ENCODE data around the gene TMEM245.
"Not testable (repeated sequence)": the region's sequence is repeated elsewhere in the genome, so short reads cannot be mapped to it uniquely, and the experiment has no call there.

Gene TMEM245

DNA sequence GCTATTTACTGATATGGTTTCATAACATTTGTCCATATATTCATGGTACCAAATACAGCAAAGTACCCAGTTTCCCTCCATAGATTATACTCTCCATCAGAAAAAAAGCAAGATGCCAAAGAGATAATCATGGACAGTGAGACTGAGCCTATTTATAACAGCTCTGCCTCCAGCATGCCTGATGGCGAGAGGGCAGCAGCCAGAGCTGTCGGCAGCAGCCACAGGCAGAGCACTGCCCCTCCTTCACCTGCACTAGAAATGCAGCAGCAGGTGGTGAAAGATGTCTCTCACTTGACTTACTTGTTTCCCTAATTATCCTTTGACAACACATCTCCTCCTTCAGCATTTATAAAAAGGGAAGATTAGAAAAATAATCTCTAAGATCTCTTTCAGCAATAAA is 138.9 kb downstream of the TMEM245 start:
- DNase-seq, result no peak

DNA sequence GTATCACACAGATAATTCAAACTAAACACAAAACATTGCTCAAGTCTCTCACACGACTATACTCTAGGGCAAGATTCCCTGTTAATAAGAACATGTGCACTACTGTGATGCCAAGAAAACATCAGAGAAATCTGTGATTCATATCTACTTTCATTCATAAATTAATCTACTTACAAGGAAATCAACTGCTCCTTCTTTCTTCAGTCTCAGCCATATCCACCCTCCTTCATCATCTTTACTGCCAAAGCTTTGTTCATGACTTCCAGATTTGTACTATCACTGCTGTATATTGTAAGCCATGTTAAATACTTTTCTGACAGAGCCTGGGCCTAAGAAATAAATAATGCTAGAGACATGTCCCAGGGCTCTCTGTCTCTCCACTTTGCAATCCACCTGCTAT is 141.5 kb downstream of the TMEM245 start:
- DNase-seq, result no peak

DNA sequence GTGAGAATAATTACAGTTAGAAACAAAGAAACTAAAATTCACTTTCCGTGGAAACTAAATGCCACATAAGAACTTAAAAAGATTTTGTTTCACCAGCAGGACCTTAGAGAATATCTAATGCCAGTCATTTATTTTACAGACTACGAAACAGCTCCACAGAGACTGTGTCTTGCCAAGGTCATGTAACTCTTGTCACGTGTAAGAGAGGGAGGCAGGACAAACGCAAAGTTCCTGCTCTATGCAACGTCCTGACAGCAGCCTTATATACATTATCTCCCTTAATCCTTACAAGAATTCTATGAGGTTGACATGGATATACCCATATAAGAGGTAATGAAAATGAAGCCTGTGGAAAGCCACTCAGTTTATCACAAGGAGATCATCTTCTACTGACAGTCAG is 145.9 kb downstream of the TMEM245 start:
- DNase-seq, result no peak

DNA sequence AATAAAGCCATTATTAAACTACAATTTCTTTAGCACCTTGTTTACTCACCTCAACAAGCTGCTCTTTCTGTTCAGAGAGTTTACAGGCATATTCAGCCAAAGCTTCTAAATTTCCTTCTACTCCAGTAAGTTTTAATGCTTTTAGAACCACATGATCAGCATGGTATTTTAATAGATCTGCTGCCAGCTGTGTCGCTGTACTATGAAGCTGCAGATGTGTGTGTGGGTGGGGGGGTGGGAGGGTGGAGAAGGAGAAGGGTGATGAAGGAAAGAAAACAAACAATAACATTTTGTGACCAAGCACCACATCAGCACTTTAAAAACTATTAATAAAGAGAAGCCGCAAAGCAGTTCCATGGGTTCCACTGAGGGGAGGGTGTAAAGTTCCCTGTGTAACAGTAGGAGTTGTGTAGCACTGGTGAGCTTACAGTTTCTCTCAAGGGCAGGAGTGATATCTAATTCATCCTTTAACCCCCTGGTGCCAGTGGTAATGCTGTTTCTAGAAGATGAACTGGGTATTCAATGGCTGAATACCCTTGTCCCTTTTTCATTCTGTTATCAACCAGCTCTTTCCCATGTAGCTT is 147.0 kb downstream of the TMEM245 start:
- no peak for DNase-seq

DNA sequence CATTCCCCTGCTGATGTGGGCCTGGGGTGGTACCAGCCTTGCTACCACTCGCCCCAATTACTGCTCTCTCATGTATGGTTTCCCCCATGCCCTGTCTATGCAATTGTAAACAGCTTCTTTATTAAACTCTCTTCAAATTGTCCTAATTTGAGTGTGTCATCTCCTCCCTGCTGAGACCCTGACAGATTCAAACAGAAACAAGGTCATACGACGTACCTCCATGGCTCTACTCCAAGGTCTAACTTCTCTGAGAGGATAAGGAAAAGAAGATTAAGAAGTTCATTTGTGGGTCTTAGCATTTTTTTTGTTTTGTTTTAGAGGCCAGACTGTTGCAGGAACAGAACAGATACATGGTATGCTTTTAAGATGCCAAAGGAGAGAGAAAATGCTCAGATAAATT is 147.6 kb downstream of the TMEM245 start:
- peak; percentile 19 for DNase-seq

DNA sequence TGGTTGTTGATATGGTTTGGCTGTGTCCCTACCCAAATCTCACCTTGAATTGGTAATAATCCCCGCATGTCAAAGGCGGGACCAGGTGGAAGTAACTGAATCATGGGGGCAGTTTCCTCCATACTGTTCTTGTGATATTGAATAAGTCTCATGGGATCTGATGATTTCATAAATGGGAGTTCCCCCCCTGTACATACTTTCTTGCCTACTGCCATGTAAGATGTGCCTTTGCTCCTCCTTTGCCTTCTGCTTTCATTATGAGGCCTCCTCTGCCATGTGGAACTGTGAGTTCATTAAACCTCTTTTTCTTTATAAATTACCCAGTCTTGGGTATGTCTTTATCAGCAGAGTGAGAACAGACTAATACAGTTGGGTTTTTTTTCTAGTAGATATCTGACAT is 148.4 kb downstream of the TMEM245 start:
- not testable (repeated sequence) for DNase-seq

DNA sequence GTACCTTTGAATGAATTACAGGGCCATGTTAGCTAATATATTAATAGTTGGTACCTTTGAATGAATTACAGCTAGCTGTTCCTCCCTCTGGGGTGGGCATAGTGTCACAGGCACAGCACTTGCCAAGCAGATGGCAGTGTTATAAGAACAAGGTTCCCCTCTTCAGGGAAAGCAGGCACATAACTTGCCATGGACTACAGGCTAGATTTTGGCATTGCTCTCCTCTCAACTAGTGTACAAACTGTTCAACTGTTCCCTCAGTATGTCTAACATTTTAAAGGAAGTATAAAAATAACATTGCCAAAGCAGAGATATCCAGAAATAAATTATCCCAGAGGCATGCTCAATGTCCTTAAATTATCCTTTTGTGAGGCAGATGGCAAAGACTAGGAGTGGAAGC is 151.8 kb downstream of the TMEM245 start:
- no peak for DNase-seq

All from NCI-H82 (cell line).